Rectal smooth muscle tissue (tissue), 1 donor: Measurements from ENCODE around the gene NCOA7.
"Not testable (repeated sequence)": the region's sequence is repeated elsewhere in the genome, so short reads cannot be mapped to it uniquely, and the experiment has no call there.

Experiments
- H3K27ac ChIP-seq: one replicate; pipeline ENCODE4 v1.7.0; 2013; ENCODE audit warnings: low read depth, low read length, inconsistent platforms
- H3K27me3 ChIP-seq: one replicate; pipeline ENCODE4 v1.7.0; 2013; ENCODE audit warnings: low read length; ENCODE audit not compliant: control insufficient read depth, insufficient read depth
- H3K36me3 ChIP-seq: one replicate; pipeline ENCODE4 v1.7.0; 2013; ENCODE audit warnings: low read length; ENCODE audit not compliant: control insufficient read depth, insufficient read depth
- H3K4me1 ChIP-seq: one replicate; pipeline ENCODE4 v1.7.0; 2013; ENCODE audit warnings: low read length; ENCODE audit not compliant: control insufficient read depth, insufficient read depth
- H3K4me3 ChIP-seq: one replicate; pipeline ENCODE4 v1.7.0; 2013; ENCODE audit warnings: low read length
- H3K9ac ChIP-seq: one replicate; pipeline ENCODE4 v1.7.0; 2013; ENCODE audit warnings: low read length

Gene NCOA7

DNA sequence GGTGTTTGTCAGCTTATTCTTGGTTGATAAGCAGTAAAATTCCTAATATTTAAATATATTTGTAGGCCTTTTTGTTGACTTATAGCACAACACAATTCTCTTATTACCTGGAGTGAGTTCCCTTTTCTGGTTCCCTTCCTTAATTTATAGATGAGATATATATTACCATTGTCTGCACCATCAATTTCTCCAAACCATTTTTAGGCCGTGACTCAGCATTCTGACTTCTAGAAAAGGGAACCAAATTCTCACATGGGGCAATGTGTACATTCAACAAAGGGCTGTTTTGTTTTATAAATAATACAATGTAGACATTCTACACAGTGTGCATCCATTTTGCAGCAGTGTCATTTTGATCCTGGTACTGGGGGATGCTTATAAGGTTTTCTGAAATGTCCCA lies 52.8 kb downstream of the NCOA7 start:
- no peaks in the 10 kb centered on the region for H3K36me3 ChIP-seq
- H3K4me1 ChIP-seq = no peaks in the 10 kb centered on the region
- H3K9ac ChIP-seq = no peak overlapping the region
- H3K27me3 ChIP-seq = no peaks in the 10 kb centered on the region
- H3K27ac ChIP-seq = no peak overlapping the region
- H3K4me3 ChIP-seq = no peak overlapping the region

GRCh38 chr6:125844989-125845388 lies 54.2 kb downstream of the NCOA7 start:
- Histone ChIP-seq H3K4me3 (no peak overlapping the region), H3K9ac (no peak overlapping the region), H3K27me3 (no peaks in the 10 kb centered on the region), H3K27ac (no peak overlapping the region), H3K36me3 (no peaks in the 10 kb centered on the region), H3K4me1 (no peaks in the 10 kb centered on the region)

GRCh38 chr6:125846292-125847024 lies 55.7 kb downstream of the NCOA7 start:
- H3K4me3 ChIP-seq = no peak overlapping the region
- H3K27ac ChIP-seq = no peak overlapping the region
- H3K27me3 ChIP-seq = no peaks in the 10 kb centered on the region
- no peaks in the 10 kb centered on the region for H3K4me1 ChIP-seq
- no peak overlapping the region for H3K9ac ChIP-seq
- H3K36me3 ChIP-seq = no peaks in the 10 kb centered on the region

DNA sequence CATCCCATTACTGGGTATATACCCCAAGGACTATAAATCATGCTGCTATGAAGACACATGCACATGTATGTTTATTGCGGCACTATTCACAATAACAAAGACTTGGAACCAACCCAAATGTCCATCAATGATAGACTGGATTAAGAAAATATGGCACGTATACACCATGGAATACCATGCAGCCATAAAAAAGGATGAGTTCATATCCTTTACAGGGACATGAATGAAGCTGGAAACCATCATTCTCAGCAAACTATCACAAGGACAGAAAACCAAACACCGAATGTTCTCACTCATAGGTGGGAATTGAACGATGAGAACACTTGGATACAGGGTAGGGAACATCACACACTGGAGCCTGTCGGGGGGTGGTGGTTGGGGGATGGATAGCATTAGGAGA lies 57.5 kb downstream of the NCOA7 start:
- H3K9ac ChIP-seq, H3K36me3 ChIP-seq, H3K4me3 ChIP-seq, H3K27me3 ChIP-seq, H3K27ac ChIP-seq, H3K4me1 ChIP-seq: not testable (repeated sequence)

- no peak overlapping the region for H3K27ac ChIP-seq
- no peaks in the 10 kb centered on the region for H3K36me3 ChIP-seq
- no peaks in the 10 kb centered on the region for H3K4me1 ChIP-seq
- H3K27me3 ChIP-seq = no peaks in the 10 kb centered on the region
- H3K9ac ChIP-seq = no peak overlapping the region
- H3K4me3 ChIP-seq = no peak overlapping the region
These were observed 59.6 kb downstream of the NCOA7 start for GRCh38 chr6:125850361-125850760.

DNA sequence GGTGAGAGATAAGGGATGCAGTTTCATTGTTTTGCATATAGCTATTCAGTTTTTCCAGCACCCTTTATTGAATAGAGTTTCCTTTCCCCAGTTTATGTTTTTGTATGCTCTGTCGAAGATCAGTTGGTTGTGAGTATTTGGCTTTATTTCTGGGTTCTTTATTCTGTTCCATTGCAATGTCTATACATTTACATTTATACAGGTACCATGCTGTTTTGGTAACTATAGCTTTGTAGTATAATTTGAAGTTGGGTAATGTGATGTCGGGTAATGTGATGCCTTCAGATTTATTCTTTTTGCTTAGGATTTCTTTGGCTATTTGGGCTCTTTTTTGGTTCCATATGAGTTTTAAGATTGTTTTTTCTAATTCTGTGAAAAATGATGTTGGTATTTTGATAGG lies 61.8 kb downstream of the NCOA7 start:
- H3K36me3 ChIP-seq = no peaks in the 10 kb centered on the region
- no peak overlapping the region for H3K9ac ChIP-seq

GRCh38 chr6:125853168-125853567 lies 62.4 kb downstream of the NCOA7 start:
- Histone ChIP-seq H3K27ac (no peak overlapping the region), H3K36me3 (no peaks in the 10 kb centered on the region), H3K9ac (no peak overlapping the region)

More for the DNA sequence above, 61.8 kb downstream of the NCOA7 start:
- Histone ChIP-seq H3K27me3 (no peaks in the 10 kb centered on the region), H3K27ac (no peak overlapping the region), H3K4me1 (no peaks in the 10 kb centered on the region), H3K4me3 (no peak overlapping the region)

DNA sequence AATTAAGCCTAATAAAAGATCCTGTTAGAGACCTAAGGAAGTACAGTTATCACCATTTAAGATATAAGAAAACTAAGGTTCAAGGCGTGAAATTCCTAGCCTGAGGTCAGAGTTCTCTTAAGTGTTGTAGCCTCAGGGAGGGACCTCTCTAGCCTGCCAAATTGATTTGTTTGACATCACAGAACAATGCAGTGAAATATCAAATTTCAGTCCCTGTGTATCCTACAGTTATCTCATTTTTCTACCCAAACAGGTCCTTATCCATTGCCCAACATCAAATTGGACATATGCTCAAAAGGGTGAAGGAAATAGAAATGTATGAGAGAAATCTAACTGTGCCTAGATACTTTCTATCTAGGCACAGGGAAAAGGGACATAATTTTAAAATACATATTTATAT lies 63.0 kb downstream of the NCOA7 start:
- Histone ChIP-seq H3K4me3 (no peak overlapping the region), H3K36me3 (no peaks in the 10 kb centered on the region), H3K27ac (no peak overlapping the region), H3K27me3 (no peaks in the 10 kb centered on the region), H3K4me1 (no peaks in the 10 kb centered on the region), H3K9ac (no peak overlapping the region)

More at GRCh38 chr6:125853168-125853567, 62.4 kb downstream of the NCOA7 start:
- Histone ChIP-seq H3K4me1 (no peaks in the 10 kb centered on the region), H3K27me3 (no peaks in the 10 kb centered on the region), H3K4me3 (no peak overlapping the region)

DNA sequence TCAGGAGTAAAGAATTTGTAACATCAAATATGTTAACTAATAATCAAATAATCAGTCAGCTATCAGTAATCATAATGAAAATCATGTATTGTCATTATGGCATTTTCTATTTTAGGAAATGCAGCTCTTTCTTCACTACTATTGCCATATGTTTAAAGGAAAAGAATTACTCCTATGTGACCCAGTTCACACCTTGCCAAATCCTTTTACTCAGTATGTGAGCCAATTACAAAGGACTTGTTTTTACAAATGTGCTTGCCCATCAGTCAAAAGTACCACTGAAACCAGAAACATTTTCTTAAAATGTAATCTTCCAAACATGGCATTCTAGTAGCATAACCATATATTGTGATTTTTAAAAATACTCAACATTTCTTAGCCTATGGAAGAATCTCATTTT lies 63.6 kb downstream of the NCOA7 start:
- Histone ChIP-seq H3K36me3 (no peaks in the 10 kb centered on the region), H3K4me1 (no peaks in the 10 kb centered on the region), H3K27ac (no peak overlapping the region), H3K4me3 (no peak overlapping the region), H3K27me3 (no peaks in the 10 kb centered on the region), H3K9ac (no peak overlapping the region)

DNA sequence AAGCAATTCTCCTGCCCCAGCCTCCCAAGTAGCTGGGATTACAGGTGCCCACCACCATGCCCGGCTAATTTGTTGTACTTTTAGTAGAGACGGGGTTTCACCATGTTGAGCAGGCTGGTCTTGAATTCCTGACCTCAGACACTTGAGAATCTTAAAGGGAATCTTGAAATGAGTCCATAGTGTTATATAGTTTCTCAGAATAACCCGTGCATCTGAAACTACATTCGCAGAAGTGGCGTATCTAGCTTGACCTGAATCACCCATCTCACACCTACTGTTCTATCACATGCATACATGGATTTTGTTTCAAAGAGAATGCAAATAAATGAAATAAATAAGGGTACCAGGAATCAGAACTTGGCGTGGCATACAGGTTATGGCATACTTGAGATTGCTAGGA lies 65.0 kb downstream of the NCOA7 start:
- H3K4me3 ChIP-seq = no peak overlapping the region

GRCh38 chr6:125857846-125858245 lies 67.1 kb downstream of the NCOA7 start:
- no peaks in the 10 kb centered on the region for H3K27me3 ChIP-seq
- no peaks in the 10 kb centered on the region for H3K4me1 ChIP-seq
- no peak overlapping the region for H3K27ac ChIP-seq
- no peaks in the 10 kb centered on the region for H3K36me3 ChIP-seq
- H3K9ac ChIP-seq = no peak overlapping the region
- H3K4me3 ChIP-seq = no peak overlapping the region

More for the DNA sequence above, 65.0 kb downstream of the NCOA7 start:
- Histone ChIP-seq H3K9ac (no peak overlapping the region), H3K27ac (no peak overlapping the region), H3K4me1 (no peaks in the 10 kb centered on the region), H3K36me3 (no peaks in the 10 kb centered on the region), H3K27me3 (no peaks in the 10 kb centered on the region)

DNA sequence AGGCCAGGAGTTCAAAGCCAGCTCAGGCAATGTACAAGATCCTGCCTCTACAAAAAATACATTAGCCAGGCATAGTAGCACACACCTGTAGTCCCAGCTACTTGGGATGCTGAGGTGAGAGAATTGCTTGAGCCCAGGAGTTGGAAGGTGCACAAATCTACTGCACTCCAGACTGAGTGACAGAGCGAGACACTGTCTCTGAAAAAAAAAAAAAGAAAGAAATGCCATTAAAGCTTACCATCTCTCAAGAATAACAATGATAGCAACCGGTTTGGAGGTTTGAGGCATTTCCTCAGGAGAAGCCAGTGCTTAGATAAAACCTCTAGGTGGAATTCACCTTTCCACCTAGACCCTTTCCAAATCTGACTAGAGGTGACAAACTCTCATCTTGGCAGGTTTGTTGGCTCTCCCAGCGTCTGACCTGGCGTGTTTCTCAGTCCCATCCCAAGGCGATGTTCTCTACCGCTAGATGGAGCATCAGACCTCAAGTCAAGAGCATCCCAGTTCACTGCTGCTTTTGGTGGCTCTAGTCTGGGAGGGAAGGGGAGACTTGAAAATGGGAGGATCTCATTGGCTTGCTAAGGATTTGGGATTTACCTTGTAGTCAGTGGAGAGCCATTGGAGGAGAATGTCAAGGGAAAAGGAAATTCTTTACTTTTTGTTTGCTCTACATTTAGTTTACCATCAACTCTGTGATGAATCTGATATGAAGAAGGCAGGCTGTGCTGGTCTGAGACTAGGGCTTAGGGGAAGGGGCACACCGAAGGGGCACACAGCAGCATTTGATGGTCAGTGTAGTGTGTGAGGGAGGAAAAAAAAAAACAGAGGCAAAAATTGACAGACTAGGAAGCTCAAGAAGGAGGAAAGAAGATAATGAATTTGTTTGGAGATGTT lies 67.9 kb downstream of the NCOA7 start:
- H3K4me1 ChIP-seq = no peaks in the 10 kb centered on the region
- H3K36me3 ChIP-seq = no peaks in the 10 kb centered on the region
- no peak overlapping the region for H3K4me3 ChIP-seq
- H3K27me3 ChIP-seq = no peaks in the 10 kb centered on the region
- H3K27ac ChIP-seq = no peak overlapping the region
- no peak overlapping the region for H3K9ac ChIP-seq
